Mesothelial cell of epicardium (in vitro differentiated cells): Measurements from ENCODE around the gene GMDS. TPM values are rescaled to one million over a fixed set of nuclear protein-coding genes. Genes with fewer than 3 reads are reported as not detected.
A peak's percentile ranks its signal among the peaks of the same experiment; 100 is the strongest.

Experiments used
- DNase-seq, 2 experiments: peaks; one replicate each; pipeline ENCODE4 v3.0.0; 2021; ENCODE audit warnings: low spot score in 2 of 2; ENCODE audit not compliant: unreplicated experiment in 2 of 2
- H3K27ac Mint-ChIP-seq: 2 replicates; pipeline ENCODE4 v1.8.0; 2021; ENCODE audit warnings: mixed read lengths
- H3K27me3 Mint-ChIP-seq: 2 replicates; pipeline ENCODE4 v1.8.0; 2021; ENCODE audit warnings: low read depth, mixed read lengths
- H3K36me3 Mint-ChIP-seq: 2 replicates; pipeline ENCODE4 v1.8.0; 2021; ENCODE audit warnings: mixed read lengths
- H3K4me1 Mint-ChIP-seq: 2 replicates; pipeline ENCODE4 v1.8.0; 2021; ENCODE audit warnings: mixed read lengths
- H3K4me3 Mint-ChIP-seq: 2 replicates; pipeline ENCODE4 v1.8.0; 2021; ENCODE audit warnings: mild to moderate bottlenecking, moderate library complexity, mixed read lengths
- H3K9me3 Mint-ChIP-seq: 2 replicates; pipeline ENCODE4 v1.8.0; 2021; ENCODE audit warnings: mixed read lengths
- CTCF ChIP-seq: fragments of 200-600 bp; sonication (generic); IDR thresholded peaks from one replicate; pipeline ENCODE4 v1.5.0; 2021; ENCODE audit warnings: antibody characterized with exemption; ENCODE audit not compliant: unreplicated experiment
- total RNA-seq: library from RNA; stranded (reverse); gene quantifications from 3 replicates; pipeline ENCODE4 v1.2.1, GENCODE V29; 2021

Gene GMDS
- total RNA-seq, 1 donor from 2014 or later: 39.9 TPM

DNA sequence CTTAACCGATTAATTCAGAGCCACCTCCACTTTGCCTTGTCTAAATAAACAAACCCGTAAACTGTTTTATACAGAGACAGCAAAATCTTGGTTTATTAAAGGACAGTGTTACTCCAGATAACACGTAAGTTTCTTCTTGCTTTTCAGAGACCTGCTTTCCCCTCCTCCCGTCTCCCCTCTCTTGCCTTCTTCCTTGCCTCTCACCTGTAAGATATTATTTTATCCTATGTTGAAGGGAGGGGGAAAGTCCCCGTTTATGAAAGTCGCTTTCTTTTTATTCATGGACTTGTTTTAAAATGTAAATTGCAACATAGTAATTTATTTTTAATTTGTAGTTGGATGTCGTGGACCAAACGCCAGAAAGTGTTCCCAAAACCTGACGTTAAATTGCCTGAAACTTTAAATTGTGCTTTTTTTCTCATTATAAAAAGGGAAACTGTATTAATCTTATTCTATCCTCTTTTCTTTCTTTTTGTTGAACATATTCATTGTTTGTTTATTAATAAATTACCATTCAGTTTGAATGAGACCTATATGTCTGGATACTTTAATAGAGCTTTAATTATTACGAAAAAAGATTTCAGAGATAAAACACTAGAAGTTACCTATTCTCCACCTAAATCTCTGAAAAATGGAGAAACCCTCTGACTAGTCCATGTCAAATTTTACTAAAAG is 633.0 kb downstream of the GMDS start:
- H3K27me3 Mint-ChIP-seq: peaks cover 52% of the 10 kb centered on the region
- no peak for TF ChIP-seq CTCF
- H3K27ac Mint-ChIP-seq: peak overlapping the region; percentile 96
- peaks cover 10% of the 10 kb centered on the region for H3K36me3 Mint-ChIP-seq
- no peak for DNase-seq
- H3K4me1 Mint-ChIP-seq: peaks cover 38% of the 10 kb centered on the region
- peak overlapping the region; percentile 95 for H3K4me3 Mint-ChIP-seq
- H3K9me3 Mint-ChIP-seq: no peaks in the 10 kb centered on the region

DNA sequence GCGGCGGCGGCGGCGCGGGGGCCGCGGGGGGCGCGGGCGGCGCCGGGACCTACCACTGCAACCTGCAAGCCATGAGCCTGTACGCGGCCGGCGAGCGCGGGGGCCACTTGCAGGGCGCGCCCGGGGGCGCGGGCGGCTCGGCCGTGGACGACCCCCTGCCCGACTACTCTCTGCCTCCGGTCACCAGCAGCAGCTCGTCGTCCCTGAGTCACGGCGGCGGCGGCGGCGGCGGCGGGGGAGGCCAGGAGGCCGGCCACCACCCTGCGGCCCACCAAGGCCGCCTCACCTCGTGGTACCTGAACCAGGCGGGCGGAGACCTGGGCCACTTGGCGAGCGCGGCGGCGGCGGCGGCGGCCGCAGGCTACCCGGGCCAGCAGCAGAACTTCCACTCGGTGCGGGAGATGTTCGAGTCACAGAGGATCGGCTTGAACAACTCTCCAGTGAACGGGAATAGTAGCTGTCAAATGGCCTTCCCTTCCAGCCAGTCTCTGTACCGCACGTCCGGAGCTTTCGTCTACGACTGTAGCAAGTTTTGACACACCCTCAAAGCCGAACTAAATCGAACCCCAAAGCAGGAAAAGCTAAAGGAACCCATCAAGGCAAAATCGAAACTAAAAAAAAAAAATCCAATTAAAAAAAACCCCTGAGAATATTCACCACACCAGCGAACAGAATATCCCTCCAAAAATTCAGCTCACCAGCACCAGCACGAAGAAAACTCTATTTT is 633.7 kb downstream of the GMDS start:
- peaks cover 52% of the 10 kb centered on the region for H3K27me3 Mint-ChIP-seq
- H3K36me3 Mint-ChIP-seq: peaks cover 10% of the 10 kb centered on the region
- H3K9me3 Mint-ChIP-seq: no peaks in the 10 kb centered on the region
- H3K4me1 Mint-ChIP-seq: peaks cover 38% of the 10 kb centered on the region
- H3K27ac Mint-ChIP-seq: peak overlapping the region; percentile 96
- H3K4me3 Mint-ChIP-seq: peak overlapping the region; percentile 95
- TF ChIP-seq CTCF: no peak
- DNase-seq: no peak

- Mint-ChIP-seq H3K9me3 (no peaks in the 10 kb centered on the region), H3K27ac (no peak overlapping the region), H3K36me3 (peaks cover 10% of the 10 kb centered on the region), H3K4me1 (peaks cover 38% of the 10 kb centered on the region), H3K27me3 (peaks cover 53% of the 10 kb centered on the region), H3K4me3 (no peak overlapping the region)
- no peak for DNase-seq
- no peak for TF ChIP-seq CTCF
Measured at GRCh38 chr6:1611322-1611571, 634.2 kb downstream of the GMDS start.

DNA sequence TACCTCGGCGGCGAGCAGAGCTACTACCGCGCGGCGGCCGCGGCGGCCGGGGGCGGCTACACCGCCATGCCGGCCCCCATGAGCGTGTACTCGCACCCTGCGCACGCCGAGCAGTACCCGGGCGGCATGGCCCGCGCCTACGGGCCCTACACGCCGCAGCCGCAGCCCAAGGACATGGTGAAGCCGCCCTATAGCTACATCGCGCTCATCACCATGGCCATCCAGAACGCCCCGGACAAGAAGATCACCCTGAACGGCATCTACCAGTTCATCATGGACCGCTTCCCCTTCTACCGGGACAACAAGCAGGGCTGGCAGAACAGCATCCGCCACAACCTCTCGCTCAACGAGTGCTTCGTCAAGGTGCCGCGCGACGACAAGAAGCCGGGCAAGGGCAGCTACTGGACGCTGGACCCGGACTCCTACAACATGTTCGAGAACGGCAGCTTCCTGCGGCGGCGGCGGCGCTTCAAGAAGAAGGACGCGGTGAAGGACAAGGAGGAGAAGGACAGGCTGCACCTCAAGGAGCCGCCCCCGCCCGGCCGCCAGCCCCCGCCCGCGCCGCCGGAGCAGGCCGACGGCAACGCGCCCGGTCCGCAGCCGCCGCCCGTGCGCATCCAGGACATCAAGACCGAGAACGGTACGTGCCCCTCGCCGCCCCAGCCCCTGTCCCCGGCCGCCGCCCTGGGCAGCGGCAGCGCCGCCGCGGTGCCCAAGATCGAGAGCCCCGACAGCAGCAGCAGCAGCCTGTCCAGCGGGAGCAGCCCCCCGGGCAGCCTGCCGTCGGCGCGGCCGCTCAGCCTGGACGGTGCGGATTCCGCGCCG is 634.7 kb downstream of the GMDS start:
- Mint-ChIP-seq H3K27me3 (peaks cover 53% of the 10 kb centered on the region), H3K4me3 (peak overlapping the region; percentile 89), H3K36me3 (peaks cover 10% of the 10 kb centered on the region), H3K4me1 (peaks cover 37% of the 10 kb centered on the region), H3K27ac (peak overlapping the region; percentile 94), H3K9me3 (no peaks in the 10 kb centered on the region)
- DNase-seq: no peak
- no peak for TF ChIP-seq CTCF

GRCh38 chr6:1609648-1610496 is 635.5 kb downstream of the GMDS start, which contains the start of gene FOXC1:
Gene FOXC1 (plus strand): TSS chr6:1609915. CDS start chr6:1610446, 531 bp downstream.
- no peaks in the 10 kb centered on the region for H3K9me3 Mint-ChIP-seq
- peak within 1 kb of the TSS; percentile 94 for H3K27ac Mint-ChIP-seq
- peaks cover 37% of the 10 kb centered on the region for H3K4me1 Mint-ChIP-seq
- TF ChIP-seq CTCF: no peak
- peaks cover 53% of the 10 kb centered on the region for H3K27me3 Mint-ChIP-seq
- peak within 1 kb of the TSS; percentile 89 for H3K4me3 Mint-ChIP-seq
- peaks cover 10% of the 10 kb centered on the region for H3K36me3 Mint-ChIP-seq
- DNase-seq: peak; percentile 71 to 89
